ENCODE data around the gene TMEM108. TPM values are rescaled to one million over a fixed set of nuclear protein-coding genes. Genes with fewer than 3 reads are reported as not detected.

The TMEM108 gene
- total RNA-seq, 1 experiment from 2014 or later: not detected

GRCh38 chr3:133050891-133051290, 12.7 kb downstream of the TMEM108 start:
- Mint-ChIP-seq H3K27ac (ENCODE audit: unreplicated experiment) (no peak overlapping the region), H3K4me3 (ENCODE audit: unreplicated experiment) (no peak overlapping the region)

GRCh38 chr3:133053532-133053931, 15.3 kb downstream of the TMEM108 start:
- Mint-ChIP-seq H3K36me3 (ENCODE audit: insufficient read depth, unreplicated experiment) (no peaks in the 10 kb centered on the region), H3K4me1 (ENCODE audit: low read depth, unreplicated experiment) (no peaks in the 10 kb centered on the region), H3K27me3 (ENCODE audit: insufficient read depth, unreplicated experiment) (peaks cover 36% of the 10 kb centered on the region), H3K9me3 (ENCODE audit: unreplicated experiment) (no peaks in the 10 kb centered on the region), H3K27ac (ENCODE audit: unreplicated experiment) (no peak overlapping the region), H3K4me3 (ENCODE audit: unreplicated experiment) (no peak overlapping the region)
- TF ChIP-seq CTCF (IDR thresholded peaks at IDR 0.05; ENCODE audit: insufficient read depth in 1 of 2, low read depth in 1 of 2, low read length in 1 of 2, severe bottlenecking in 1 of 2, unreplicated experiment in 1 of 2): no peak
- CTCF ChIA-PET: no interaction called here
- POLR2A ChIA-PET: no interaction called here
- intact Hi-C loops (cut with micrococcal nuclease; ENCODE audit: unreplicated experiment): no loop called here
- H3K4me1 ChIP-seq: no peaks in the 10 kb centered on the region
- no TSS peak for BruUV-seq (replicated peaks)
- no peaks in the 10 kb centered on the region for H3K9me3 ChIP-seq
- no peaks in the 10 kb centered on the region for H3K27me3 ChIP-seq (replicated peaks; ENCODE audit: control insufficient read depth, insufficient read depth, low read length)
- no peak overlapping the region for H3K4me3 ChIP-seq (ENCODE audit: low read depth, low read length)
- H3K36me3 ChIP-seq (ENCODE audit: control insufficient read depth, insufficient read depth, low read length): no peaks in the 10 kb centered on the region
- no peak for DNase-seq

More at GRCh38 chr3:133050891-133051290, 12.7 kb downstream of the TMEM108 start:
- Mint-ChIP-seq H3K27me3 (ENCODE audit: insufficient read depth, unreplicated experiment) (peaks cover 34% of the 10 kb centered on the region), H3K4me1 (ENCODE audit: low read depth, unreplicated experiment) (no peaks in the 10 kb centered on the region), H3K36me3 (ENCODE audit: insufficient read depth, unreplicated experiment) (no peaks in the 10 kb centered on the region), H3K9me3 (ENCODE audit: unreplicated experiment) (no peaks in the 10 kb centered on the region)
- no peaks in the 10 kb centered on the region for H3K9me3 ChIP-seq
- BruUV-seq (replicated peaks): no TSS peak
- H3K4me3 ChIP-seq (ENCODE audit: low read depth, low read length): no peak overlapping the region
- no peaks in the 10 kb centered on the region for H3K4me1 ChIP-seq
- H3K36me3 ChIP-seq (ENCODE audit: control insufficient read depth, insufficient read depth, low read length): no peaks in the 10 kb centered on the region
- intact Hi-C loops (cut with micrococcal nuclease; ENCODE audit: unreplicated experiment): no loop called here
- TF ChIP-seq CTCF (IDR thresholded peaks at IDR 0.05; ENCODE audit: insufficient read depth in 1 of 2, low read depth in 1 of 2, low read length in 1 of 2, severe bottlenecking in 1 of 2, unreplicated experiment in 1 of 2): no peak
- DNase-seq: no peak
- POLR2A ChIA-PET: no interaction called here
- CTCF ChIA-PET: no interaction called here
- no peaks in the 10 kb centered on the region for H3K27me3 ChIP-seq (replicated peaks; ENCODE audit: control insufficient read depth, insufficient read depth, low read length)

GRCh38 chr3:133054586-133054985, 16.4 kb downstream of the TMEM108 start:
- intact Hi-C loops (cut with micrococcal nuclease; ENCODE audit: unreplicated experiment): no loop called here
- H3K4me1 Mint-ChIP-seq (ENCODE audit: low read depth, unreplicated experiment): no peaks in the 10 kb centered on the region
- no peaks in the 10 kb centered on the region for H3K27me3 ChIP-seq (replicated peaks; ENCODE audit: control insufficient read depth, insufficient read depth, low read length)
- peaks cover 36% of the 10 kb centered on the region for H3K27me3 Mint-ChIP-seq (ENCODE audit: insufficient read depth, unreplicated experiment)
- H3K4me3 Mint-ChIP-seq (ENCODE audit: unreplicated experiment): no peak overlapping the region
- no peaks in the 10 kb centered on the region for H3K36me3 ChIP-seq (ENCODE audit: control insufficient read depth, insufficient read depth, low read length)
- POLR2A ChIA-PET: no interaction called here
- CTCF ChIA-PET: no interaction called here
- no peak for TF ChIP-seq CTCF (IDR thresholded peaks at IDR 0.05; ENCODE audit: insufficient read depth in 1 of 2, low read depth in 1 of 2, low read length in 1 of 2, severe bottlenecking in 1 of 2, unreplicated experiment in 1 of 2)
- no peaks in the 10 kb centered on the region for H3K36me3 Mint-ChIP-seq (ENCODE audit: insufficient read depth, unreplicated experiment)
- H3K4me3 ChIP-seq (ENCODE audit: low read depth, low read length): no peak overlapping the region
- DNase-seq: no peak
- no peaks in the 10 kb centered on the region for H3K9me3 Mint-ChIP-seq (ENCODE audit: unreplicated experiment)
- no peaks in the 10 kb centered on the region for H3K4me1 ChIP-seq
- no peaks in the 10 kb centered on the region for H3K9me3 ChIP-seq
- BruUV-seq (replicated peaks): no TSS peak
- H3K27ac Mint-ChIP-seq (ENCODE audit: unreplicated experiment): no peak overlapping the region

Data from Caco-2 (cell line).